Measurements from ENCODE around the gene NDEL1. TPM values are rescaled to one million over a fixed set of nuclear protein-coding genes. Genes with fewer than 3 reads are reported as not detected.

The NDEL1 gene
- total and polyA plus RNA-seq, 9 of the 15 experiments (the other 6 are each of a cell fraction or from before 2014, with no cell fraction given) = 0.86 to 30.5 (median 22.7) TPM

- TF ChIP-seq ARID4B (CRISPR knock-in tag; IDR thresholded peaks at IDR 0.05) = 0 out of 2 replicates have a peak, but pooled peaks have one; percentile 51
- TF ChIP-seq RFX7 (CRISPR knock-in tag; IDR thresholded peaks at IDR 0.05) = no peak
- no peak for TF ChIP-seq POLR3A (IDR thresholded peaks at IDR 0.05; ENCODE audit: borderline replicate concordance, extremely low read depth, insufficient read depth, insufficient read length)
- TF ChIP-seq HDAC8 (tag; IDR thresholded peaks at IDR 0.05) = no peak
- no peak for TF ChIP-seq ZNF274 (IDR thresholded peaks at IDR 0.05; ENCODE audit: borderline replicate concordance, low read depth, low read length)
- TF ChIP-seq CBX3 (IDR thresholded peaks at IDR 0.05; ENCODE audit: borderline replicate concordance in 1 of 2, low read length in 2 of 2) = no peak
- no peak for TF ChIP-seq POLR2A (conservative IDR thresholded peaks at IDR 0.05)
- no peak for TF ChIP-seq NBN (IDR thresholded peaks at IDR 0.05; ENCODE audit: low read depth)
- TF ChIP-seq TEAD2 (tag; IDR thresholded peaks at IDR 0.05) = no peak
- no peak for TF ChIP-seq RFX1 (IDR thresholded peaks at IDR 0.05)
- TF ChIP-seq ZNF121 (CRISPR knock-in tag; conservative IDR thresholded peaks at IDR 0.05) = no peak
- no peak for TF ChIP-seq MCM7 (IDR thresholded peaks at IDR 0.05)
- no peak for TF ChIP-seq PBX2 (CRISPR knock-in tag; IDR thresholded peaks at IDR 0.05; ENCODE audit: low read depth)
- no peak for TF ChIP-seq PBX2 (tag; conservative IDR thresholded peaks at IDR 0.05; ENCODE audit: low read depth)
- no peak for TF ChIP-seq ZNF41 (CRISPR knock-in tag; conservative IDR thresholded peaks at IDR 0.05)
- TF ChIP-seq ZNF551 (CRISPR knock-in tag; IDR thresholded peaks at IDR 0.05) = no peak
- peak; percentile 50; the same call in 1 of the 2 replicates for TF ChIP-seq BCOR (IDR thresholded peaks at IDR 0.05)
- no peak for TF ChIP-seq CBX2 (IDR thresholded peaks at IDR 0.05; ENCODE audit: insufficient read depth, low read length, poor library complexity, severe bottlenecking)
These were observed 622 bp downstream of the NDEL1 start (continued) for GRCh38 chr17:8436169-8436843.

Measured in K562 (cell line).